GM15510 (cell line): ENCODE data around the gene LIMS2.

Experiments
- POLR2A ChIP-seq: IDR thresholded peaks from 3 replicates; pipeline ENCODE4 v1.6.1; 2011; ENCODE audit warnings: borderline replicate concordance; ENCODE audit not compliant: insufficient read length; ENCODE audit errors: extremely low read depth

Gene LIMS2

DNA sequence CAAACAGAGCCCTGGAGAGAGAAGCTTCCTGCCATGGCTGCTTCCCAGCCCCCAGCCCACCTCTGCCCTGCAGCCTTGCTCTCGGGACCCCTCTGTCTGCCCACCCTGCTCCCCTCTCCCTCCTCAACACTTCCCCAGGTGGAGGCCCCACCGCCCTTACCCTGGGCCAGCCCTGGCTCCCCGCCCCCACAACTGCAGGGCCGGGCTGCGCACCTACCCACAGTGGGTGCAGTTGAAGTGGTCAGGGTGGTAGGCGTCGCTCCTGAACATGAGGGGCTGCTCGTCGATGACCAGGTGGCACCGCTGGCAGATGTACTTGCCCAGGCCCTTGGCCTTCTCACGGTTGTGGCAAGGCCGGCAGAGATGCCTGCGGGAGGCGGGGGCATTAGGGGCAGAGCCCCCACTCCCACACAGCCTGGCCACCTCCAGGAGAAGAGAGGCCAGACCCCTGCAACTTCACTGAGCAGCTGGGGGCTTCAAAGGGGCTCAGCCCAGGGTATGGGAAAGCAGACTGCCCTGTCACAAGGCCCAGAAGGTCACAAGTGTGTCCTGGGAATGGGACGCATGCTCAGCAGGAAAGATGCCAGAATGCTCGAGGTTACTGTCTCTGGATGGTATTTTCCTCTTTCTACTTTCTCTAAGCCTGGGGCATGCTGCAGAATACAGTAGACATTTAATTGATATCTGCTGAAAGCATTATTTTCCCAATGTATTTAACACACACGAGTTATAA, 32.5 kb downstream of the LIMS2 start:
- TF ChIP-seq POLR2A, result no peak

- no peak for TF ChIP-seq POLR2A
Measured at GRCh38 chr2:127641846-127642507, 33.4 kb downstream of the LIMS2 start.

- TF ChIP-seq POLR2A, result no peak
Measured at GRCh38 chr2:127641133-127641532, 34.2 kb downstream of the LIMS2 start.

DNA sequence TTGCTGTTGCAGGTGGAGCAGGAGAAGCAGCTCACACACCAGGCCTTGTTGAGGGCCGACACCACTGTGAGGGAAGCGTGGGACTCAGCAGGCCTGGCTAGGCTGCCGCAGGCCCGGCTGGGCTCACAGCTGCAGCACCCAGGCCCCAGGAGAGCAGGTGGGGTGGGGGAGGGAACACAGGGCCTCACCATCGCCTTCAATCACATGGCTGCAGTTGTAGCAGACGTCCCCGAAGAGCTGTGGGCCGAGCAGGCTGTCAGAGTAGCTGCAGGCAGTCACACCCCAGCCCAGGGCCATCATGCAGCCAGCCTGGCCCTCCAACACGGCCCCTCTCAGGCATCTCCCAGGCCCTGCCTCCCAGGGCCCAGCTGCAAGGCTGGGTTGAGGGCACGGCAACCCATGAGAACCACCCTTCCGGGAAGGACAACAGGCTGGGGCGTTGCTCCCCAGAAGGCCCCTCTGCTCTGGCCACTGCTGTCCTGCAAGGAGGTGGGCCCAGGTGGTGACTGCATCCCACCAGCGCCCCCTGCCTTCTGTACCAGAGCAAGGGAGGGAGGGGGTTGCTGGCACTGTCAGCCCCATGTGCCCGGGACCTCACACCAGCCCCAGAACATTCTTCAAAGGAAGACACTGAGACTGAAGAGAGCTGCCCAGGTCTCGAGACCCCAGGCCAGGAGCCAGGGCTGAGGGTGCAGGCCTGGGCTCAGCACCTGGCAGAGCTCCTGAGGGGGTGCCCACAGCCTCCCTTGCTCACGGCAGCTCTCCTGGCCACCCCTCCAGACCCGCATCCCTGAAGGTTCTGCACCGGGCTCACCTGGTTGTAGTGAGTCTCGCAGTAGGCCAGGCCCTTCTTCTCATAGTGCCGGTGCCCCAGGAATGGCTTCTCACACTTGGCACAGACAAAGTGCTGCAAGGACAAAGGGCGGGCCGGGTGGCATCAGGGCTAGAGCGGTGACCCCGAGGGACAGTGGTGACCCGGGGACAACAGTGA, 35.0 kb downstream of the LIMS2 start:
- no peak for TF ChIP-seq POLR2A

GRCh38 chr2:127639111-127639474, 36.2 kb downstream of the LIMS2 start:
- no peak for TF ChIP-seq POLR2A

DNA sequence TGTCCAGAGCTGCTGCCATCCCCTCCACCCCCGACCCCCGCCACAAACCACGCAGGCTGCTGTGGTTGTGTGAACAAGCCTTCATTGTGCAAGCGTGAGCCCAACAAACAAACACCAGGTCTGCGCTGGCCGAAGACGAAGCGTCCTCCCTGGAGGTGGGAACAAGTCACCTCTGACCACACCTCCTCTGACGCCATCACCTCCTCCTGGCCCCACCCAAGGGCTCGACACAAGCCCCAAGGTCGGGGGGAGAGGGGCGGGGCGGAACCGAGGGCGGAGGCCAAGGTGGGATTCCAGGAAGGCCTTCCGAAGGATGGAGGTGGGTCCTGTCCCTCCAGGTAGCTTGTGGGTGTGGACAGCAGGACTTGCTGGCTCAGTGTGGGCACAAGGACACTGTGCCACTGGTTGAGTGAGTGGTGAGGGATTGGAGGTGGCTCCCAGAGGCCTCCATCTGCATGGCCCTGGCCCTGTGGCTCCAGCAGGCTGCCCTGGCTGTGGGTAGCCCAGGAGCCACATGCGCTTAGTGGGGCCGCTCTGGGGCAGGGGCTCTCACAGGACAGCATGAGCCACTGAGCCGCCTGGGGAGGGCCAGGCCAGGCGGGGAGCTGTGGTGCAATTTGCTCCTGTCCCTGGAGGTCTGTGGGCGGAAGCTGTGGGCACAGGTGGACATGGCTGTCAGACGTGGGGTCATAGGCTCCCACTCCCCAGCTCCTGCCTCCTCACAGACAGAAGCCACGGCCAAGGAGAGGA, 36.8 kb downstream of the LIMS2 start:
- no peak for TF ChIP-seq POLR2A

DNA sequence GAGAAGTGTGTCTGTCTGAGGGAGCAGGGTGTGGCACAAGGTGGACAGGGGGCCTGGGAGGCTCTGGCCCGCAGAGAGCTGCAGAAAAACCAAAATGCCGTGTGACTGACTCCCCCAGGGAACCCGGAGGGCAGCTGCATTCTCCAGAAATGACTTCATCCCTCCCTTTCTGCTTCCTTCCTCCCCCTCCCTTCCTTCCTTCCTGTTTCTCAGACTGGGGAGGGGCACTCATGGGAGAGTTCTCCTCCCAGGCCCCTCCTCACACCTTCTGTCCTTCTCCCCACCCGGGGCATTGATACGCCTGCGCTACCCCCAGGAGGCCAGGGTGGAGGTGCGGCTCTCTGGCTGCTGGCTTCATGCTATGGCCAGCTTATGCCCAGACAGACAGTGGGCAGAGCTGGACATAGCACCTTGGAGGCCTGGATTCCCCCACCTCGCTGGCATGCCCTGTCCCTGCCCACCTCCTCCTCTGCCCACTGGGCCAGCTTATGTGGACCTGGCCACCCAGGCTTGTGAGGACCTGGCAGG, 37.5 kb downstream of the LIMS2 start:
- no peak for TF ChIP-seq POLR2A

GRCh38 chr2:127637236-127637630, 38.1 kb downstream of the LIMS2 start:
- no peak for TF ChIP-seq POLR2A

DNA sequence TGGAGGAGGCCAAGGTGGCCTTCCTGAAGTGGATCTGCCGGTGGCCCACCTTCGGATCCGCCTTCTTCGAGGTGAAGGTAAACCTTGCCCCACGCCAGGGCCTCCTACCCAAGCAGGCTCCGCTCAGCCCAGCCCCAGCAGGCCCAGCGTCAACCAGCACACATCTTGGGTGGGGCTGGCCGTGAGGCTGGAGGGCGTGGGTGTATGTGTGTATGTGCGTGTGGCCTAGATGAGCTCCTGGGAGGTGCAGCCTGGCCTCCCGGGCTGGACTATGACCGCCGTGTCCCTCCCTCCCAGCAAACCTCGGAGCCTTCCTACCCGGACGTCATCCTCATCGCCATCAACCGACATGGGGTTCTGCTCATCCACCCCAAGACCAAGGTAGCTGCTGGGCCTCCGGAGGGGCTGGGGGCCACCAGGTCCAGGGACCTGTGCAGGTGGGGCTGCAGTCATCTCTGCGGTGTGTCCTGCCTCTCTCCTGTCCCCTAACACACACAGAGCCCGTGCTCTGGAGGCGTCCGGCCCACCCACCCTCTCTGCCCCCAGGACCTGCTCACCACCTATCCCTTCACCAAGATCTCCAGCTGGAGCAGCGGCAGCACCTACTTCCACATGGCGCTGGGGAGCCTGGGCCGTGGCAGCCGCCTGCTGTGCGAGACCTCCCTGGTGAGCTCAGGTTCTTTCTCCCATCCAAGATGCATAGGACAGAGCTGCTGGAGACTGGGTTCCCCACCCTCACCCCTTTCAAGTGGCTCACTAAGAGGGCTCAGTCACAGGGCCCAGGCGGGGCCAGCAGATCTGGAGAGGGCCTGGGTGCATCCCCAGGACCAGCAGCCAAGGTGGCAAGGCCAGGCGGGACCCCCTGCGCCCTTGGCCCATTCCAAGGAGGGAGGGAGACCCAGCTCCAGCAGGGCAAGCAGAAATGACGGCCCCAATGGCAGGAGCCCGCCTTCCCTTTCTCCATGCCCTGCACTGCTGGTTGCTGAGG, 38.8 kb downstream of the LIMS2 start:
- no peak for TF ChIP-seq POLR2A

- TF ChIP-seq POLR2A, result no peak
Measured at GRCh38 chr2:127635380-127636237, 39.7 kb downstream of the LIMS2 start.

DNA sequence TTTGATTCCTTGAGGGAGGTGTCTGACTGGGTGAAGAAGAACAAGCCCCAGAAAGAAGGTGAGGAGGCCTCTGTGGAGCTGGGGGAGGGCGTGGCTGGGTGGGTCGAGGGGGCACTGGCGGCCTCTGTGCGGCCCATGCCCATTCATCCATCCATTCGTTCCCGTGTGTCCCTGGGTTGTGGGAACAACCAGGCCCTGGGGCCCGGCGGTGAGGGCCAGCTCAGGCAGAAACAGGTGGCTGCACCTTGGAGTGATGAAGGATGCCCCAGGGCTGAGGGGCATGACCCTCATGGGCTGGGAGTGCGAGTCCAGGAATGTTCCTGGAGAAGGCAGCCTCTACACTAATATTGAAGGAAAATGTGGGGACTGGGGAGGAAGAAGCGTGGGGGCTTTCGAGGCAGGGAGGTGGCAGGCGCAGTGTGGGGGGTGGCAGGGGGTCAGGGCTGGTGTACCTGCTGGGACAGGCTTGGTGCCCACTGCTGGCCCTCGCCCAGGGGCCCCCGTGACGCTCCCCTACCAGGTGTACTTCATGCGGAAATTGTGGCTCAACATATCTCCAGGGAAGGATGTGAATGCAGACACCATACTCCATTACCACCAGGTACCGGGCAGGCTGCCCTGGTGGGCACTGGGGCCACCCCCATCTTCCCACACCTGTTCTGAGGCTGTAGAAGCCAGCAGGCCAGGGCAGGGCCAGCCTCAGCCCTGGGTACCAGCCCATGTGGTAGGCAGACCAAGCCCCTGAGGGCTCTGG, 40.5 kb downstream of the LIMS2 start:
- TF ChIP-seq POLR2A, result no peak
